ENCODE data around the gene RAPGEF5. TPM values are rescaled to one million over a fixed set of nuclear protein-coding genes. Genes with fewer than 3 reads are reported as not detected.

Gene RAPGEF5
- total RNA-seq, 1 donor from 2014 or later, result 65.8 TPM

DNA sequence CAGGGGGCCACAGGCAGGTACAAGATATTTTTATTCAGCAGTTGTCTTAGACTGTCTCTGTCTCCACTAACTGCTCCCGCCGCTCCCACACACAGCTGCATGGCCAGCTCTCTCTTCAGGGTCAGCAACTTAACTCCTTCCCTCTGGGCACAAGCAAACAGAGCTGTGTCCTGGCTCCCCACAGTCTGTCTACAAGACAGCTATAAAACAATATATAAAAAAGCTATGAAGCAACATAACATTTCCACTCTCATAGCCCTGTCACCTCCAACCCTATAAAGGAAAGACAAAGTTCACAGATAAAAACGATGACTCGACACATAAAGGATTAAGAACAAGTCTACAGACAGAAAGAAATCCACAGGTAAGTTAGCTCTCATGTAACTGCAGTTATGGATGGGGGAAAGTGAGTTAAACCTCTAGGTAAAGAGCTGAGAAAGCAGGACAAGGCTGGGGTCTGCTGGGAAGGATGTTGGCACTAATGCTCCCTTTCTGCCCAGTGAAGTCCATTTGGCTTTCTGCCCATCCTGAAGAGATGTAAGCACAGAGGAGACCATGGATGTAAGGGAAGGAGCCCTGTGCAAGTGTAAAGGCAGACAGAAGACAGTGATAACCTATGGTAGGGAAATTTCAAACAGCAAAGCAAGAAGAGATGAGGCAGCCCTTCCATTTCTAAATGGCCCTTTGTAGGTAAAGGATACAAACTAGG, 27.0 kb downstream of the RAPGEF5 start:
- Histone ChIP-seq H3K27ac (no peak overlapping the region), H3K4me3 (no peak overlapping the region), H3K27me3 (no peaks in the 10 kb centered on the region), H3K36me3 (no peaks in the 10 kb centered on the region), H3K4me1 (no peaks in the 10 kb centered on the region), H3K9me3 (no peaks in the 10 kb centered on the region)
- TF ChIP-seq, protein P1, sequence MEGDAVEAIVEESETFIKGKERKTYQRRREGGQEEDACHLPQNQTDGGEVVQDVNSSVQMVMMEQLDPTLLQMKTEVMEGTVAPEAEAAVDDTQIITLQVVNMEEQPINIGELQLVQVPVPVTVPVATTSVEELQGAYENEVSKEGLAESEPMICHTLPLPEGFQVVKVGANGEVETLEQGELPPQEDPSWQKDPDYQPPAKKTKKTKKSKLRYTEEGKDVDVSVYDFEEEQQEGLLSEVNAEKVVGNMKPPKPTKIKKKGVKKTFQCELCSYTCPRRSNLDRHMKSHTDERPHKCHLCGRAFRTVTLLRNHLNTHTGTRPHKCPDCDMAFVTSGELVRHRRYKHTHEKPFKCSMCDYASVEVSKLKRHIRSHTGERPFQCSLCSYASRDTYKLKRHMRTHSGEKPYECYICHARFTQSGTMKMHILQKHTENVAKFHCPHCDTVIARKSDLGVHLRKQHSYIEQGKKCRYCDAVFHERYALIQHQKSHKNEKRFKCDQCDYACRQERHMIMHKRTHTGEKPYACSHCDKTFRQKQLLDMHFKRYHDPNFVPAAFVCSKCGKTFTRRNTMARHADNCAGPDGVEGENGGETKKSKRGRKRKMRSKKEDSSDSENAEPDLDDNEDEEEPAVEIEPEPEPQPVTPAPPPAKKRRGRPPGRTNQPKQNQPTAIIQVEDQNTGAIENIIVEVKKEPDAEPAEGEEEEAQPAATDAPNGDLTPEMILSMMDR (IDR thresholded peaks at IDR 0.05), result no peak
- DNase-seq (ENCODE audit: low spot score in 2 of 2), result no peak
- intact Hi-C loops (cut with DNase I), result no loop called here

DNA sequence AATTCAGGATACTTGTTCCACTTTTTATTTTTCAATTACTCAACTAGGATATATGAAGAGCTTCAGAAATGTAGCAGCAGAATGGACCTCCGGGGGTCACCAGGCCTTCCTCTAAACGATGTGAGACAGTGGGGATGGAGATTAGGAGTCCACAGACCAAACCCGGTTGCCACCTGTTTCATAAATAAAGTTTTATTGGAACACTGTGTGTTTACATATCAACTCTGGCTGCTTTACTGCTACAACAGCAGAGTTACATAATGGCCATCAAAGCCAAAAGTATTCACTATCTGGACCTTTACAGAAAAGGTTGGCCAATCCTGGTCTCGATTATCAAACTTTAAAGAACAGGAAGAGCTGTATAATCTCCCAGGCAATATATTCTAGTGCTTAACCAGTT, 30.8 kb downstream of the RAPGEF5 start:
- no peaks in the 10 kb centered on the region for H3K36me3 ChIP-seq
- intact Hi-C loops (cut with DNase I), result no loop called here

DNA sequence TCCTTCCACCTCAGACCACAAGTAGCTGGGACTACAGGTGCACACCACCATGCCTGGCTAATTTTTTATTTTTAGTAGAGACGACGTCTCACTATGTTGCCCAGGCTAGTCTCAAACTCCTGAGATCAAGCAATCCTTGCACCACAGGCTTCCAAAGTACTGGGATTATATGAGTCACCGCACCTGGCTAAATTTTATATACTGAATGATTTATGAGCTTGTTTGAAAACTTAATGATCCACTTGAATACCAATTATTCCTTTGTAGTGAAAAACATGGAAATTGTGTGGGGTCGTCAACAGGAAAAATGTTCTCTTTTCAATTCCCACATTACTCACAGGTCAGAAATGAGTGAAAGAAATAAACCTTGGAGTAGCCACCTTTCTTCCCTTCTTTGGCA, 31.3 kb downstream of the RAPGEF5 start:
- Histone ChIP-seq H3K9me3 (no peaks in the 10 kb centered on the region), H3K4me3 (no peak overlapping the region), H3K27me3 (no peaks in the 10 kb centered on the region), H3K36me3 (no peaks in the 10 kb centered on the region), H3K4me1 (no peaks in the 10 kb centered on the region), H3K27ac (no peak overlapping the region)
- no peak for DNase-seq (ENCODE audit: low spot score in 2 of 2)
- TF ChIP-seq, protein P1 (IDR thresholded peaks at IDR 0.05), result no peak
- intact Hi-C loops (cut with DNase I), result no loop called here

More for the DNA sequence above, 30.8 kb downstream of the RAPGEF5 start:
- Histone ChIP-seq H3K4me3 (no peak overlapping the region), H3K4me1 (no peaks in the 10 kb centered on the region), H3K27me3 (no peaks in the 10 kb centered on the region), H3K9me3 (no peaks in the 10 kb centered on the region), H3K27ac (no peak overlapping the region)
- no peak for DNase-seq (ENCODE audit: low spot score in 2 of 2)
- TF ChIP-seq, protein P1 (IDR thresholded peaks at IDR 0.05), result no peak

DNA sequence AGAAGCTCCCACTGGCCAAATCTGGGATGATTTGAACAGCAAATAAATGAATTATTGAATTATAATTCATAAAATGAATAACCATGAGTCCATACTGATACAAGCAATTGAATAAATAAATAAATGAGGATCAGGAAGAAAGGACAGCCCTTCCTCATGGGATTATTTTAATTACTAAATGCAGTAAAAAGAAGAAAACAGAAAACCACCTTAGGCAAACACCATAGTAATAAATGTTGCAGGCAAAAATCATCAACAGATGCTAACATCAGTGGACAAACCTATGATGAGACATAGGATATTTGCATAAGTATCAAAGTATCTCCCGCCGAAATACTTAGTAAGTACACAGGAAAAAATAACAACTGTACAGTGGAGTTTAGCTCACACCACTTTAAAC, 33.2 kb downstream of the RAPGEF5 start:
- Histone ChIP-seq H3K4me3 (no peak overlapping the region), H3K4me1 (no peaks in the 10 kb centered on the region), H3K9me3 (no peaks in the 10 kb centered on the region), H3K27ac (no peak overlapping the region), H3K36me3 (no peaks in the 10 kb centered on the region), H3K27me3 (no peaks in the 10 kb centered on the region)
- no peak for DNase-seq (ENCODE audit: low spot score in 2 of 2)
- intact Hi-C loops (cut with DNase I), result no loop called here
- TF ChIP-seq, protein P1 (IDR thresholded peaks at IDR 0.05), result no peak

DNA sequence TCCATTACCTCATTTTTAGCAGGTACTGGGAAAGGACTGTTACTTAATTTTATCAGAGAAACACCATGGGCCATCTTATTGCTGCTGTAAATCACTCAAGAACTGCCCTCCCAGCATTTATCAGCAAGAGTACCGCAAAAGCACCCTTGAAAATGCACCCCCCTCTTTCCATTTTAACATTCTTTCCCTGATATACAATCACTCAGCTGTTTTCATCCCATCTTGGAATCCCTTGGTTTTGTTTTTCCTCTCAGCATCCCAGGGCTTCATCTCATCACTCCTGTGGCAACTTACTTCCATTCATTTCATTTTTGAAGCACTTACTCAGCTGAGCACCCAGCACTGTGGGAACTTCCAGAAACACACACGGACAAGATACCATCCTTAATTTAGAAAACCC, 36.5 kb downstream of the RAPGEF5 start:
- Histone ChIP-seq H3K4me3 (no peak overlapping the region), H3K27ac (no peak overlapping the region), H3K36me3 (no peaks in the 10 kb centered on the region), H3K4me1 (no peaks in the 10 kb centered on the region), H3K27me3 (no peaks in the 10 kb centered on the region), H3K9me3 (no peaks in the 10 kb centered on the region)
- DNase-seq (ENCODE audit: low spot score in 2 of 2), result no peak
- TF ChIP-seq, protein P1 (IDR thresholded peaks at IDR 0.05), result no peak
- intact Hi-C loops (cut with DNase I), result no loop called here

Data from ascending aorta (tissue), 2 donors.